Anterior cingulate cortex (tissue), 58 donors: ENCODE results near the gene CERS6.

Experiments used
- DNase-seq, 58 donors: peaks; one replicate each; lab custom pipeline; 2025; lab: John Stamatoyannopoulos, UW

Gene CERS6

GRCh38 chr2:168686452-168687191 lies 230.6 kb downstream of the CERS6 start:
- no peak for DNase-seq

DNA sequence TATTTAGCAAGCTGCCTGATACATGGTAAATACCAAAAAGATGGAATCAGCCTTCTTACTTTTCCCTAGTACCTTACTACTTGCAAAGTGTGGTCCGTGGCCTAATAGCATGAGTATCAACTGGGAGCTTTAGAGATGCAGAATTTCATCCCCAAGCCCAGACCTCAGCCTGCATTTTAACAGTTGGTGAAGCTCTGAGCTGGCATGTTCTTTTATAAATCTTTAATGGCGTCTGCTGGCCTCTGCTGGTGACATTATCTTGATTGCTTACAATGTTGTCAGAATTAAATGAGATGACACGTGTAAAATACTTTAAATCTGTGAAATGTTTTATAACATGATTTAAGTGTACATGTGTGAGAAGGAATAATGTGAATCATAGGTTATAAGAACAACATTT lies 231.2 kb downstream of the CERS6 start:
- DNase-seq = peak in 5 of 58 donors; percentile 5 to 15 (median 9)

DNA sequence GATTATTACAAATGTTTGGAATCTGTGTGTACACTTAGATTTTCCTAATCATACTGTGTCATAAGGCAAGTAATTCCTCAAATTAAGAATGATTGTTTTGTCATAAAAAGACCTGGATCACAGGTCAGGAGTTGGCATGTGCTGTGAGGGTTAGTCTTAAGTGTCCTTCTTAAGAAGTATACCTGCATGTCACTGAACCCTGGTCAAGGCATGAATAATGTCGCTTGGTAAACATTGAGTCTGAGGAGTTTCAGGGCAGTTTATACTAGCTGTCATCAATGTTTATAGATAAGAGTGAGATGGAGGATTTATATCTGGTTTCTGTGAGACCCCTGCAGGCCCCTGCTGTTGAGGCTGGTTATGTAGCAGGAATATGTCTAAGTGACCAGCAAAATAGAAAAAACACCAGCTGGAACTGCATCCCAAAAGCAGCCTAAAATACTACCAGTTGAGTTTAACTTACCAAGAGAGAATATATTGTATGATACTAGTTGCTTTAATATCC lies 234.4 kb downstream of the CERS6 start:
- no peak for DNase-seq

GRCh38 chr2:168691221-168691620 lies 235.1 kb downstream of the CERS6 start:
- no peak for DNase-seq

DNA sequence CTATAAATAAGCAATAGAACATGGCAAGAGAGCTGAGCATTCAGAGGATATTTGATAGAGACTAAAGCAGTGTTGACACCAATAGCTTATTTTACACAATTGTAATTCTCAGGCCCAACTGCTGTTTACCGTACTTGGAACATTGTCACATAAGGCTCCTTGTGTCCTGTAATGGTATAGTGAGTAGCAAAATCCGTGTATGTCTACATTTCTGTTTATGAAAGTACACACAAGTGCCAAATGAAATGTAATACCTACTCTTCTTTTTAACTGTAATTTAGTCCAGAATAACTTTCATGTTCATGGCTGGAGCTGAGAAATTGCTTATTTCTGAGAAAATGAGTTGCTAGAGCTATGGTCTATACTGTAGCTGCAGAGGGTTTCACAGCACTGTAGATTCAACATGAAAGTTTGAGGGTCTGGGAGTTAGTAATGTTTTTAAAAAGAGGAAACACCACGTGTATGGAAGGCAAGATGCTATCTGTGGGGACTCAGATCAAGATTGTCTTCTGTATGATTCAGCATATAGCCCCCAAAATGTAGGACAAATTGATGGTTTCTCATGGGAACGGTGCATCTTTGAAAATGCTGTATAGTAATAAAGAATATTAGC lies 236.2 kb downstream of the CERS6 start:
- DNase-seq = no peak

DNA sequence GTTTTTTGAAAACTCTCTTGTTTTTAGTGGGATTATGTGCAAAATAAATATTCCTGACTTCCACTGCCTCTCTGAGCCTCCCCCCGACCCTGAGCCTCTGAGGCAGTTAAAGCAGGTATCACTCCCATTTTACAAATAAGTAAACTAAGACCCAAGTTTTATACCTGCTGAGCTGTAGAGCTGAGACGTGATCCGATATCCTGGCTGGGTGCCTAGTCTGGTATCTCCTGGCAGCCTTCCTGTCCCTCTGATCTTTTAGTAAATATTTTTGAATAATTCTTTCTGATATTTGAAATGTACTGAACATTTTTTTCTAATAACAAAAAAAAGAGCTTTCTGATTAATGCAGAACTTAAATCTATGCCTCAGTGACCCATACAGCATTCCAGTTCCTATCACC lies 238.1 kb downstream of the CERS6 start:
- no peak for DNase-seq

- no peak for DNase-seq
Observed at GRCh38 chr2:168694866-168695265, 238.8 kb downstream of the CERS6 start.

- DNase-seq = no peak
Observed at GRCh38 chr2:168697668-168698121, 241.6 kb downstream of the CERS6 start.

DNA sequence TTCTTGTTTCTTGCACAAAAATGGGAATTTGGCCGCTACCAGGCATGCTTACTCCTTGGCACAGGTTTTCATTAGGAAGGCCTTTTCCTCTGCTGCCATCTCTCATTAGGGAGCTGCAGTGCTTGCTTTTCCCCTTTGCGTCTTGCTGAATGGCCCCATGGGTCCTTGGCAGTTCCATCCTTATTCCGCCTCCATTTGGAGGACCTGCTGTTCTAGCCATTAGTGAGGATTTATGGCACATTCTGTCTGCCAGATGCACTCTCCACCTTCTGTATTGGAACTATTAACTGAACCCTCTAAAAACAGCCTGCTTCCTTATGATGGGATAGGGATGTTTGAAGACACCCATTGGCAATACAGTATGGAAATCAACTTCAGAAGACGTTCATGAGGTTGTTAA lies 242.9 kb downstream of the CERS6 start:
- no peak for DNase-seq

DNA sequence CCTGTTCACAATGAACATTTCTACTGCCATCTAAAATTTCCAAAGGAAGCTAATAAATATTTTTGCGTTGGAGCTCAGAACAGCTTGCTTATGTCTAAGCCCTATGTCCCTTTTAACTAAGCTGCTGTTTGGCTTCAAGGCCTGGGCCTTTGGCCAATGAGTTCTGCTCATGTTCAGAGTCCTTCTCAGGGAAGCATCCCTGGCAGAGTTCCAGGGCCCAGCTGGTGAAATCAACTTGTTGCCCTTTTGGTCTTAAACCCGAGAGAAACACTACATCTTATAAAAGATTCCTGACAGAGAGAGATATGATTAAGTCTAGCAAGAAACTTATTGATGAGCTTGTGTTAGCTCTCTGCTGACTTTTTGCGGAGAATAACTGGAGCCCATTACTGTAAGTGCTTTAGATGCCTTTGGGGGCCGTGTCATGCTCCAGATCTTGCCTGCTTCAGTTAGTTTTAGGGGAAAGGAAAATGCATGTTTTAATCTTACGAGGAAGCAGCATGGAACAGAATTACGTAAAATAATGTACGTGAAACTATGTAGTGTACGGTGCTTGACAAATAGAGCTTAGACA lies 243.9 kb downstream of the CERS6 start:
- peak in 35 of 58 donors; percentile 2 to 88 (median 28) for DNase-seq

DNA sequence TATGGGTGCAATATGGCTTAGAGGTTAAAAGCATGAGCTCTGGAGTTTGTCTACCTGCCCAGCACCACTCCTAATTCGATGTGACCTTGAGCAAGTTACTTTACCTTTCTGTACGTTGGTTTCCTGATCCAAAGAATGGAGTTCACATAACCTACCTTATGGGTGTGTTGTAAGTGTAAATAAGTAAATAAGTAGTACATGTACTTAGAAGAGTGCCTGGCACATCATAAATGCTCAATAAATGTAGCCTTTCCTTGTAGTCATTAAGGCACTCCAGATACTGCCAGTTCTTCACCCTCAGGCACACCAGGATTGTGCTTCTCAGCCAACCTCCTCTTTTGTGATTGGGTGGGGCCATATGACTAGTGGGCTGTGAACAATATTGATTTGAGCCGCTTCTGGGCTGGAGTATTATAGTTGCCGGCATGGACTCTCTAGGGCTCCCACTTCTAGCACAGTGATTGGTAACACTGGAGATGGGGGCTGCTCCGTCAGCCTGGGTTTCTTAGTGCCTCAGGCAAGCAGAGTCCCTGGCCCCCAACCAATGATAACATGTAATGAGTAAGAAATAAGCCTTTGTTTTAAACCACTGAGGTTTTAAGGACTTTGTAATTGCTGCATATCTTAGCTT lies 244.7 kb downstream of the CERS6 start:
- DNase-seq = no peak

GRCh38 chr2:168702579-168702978 lies 246.5 kb downstream of the CERS6 start:
- no peak for DNase-seq

- peak in 2 of 58 donors; percentile 13 to 37 for DNase-seq
Observed at GRCh38 chr2:168703926-168704325, 247.9 kb downstream of the CERS6 start.

DNA sequence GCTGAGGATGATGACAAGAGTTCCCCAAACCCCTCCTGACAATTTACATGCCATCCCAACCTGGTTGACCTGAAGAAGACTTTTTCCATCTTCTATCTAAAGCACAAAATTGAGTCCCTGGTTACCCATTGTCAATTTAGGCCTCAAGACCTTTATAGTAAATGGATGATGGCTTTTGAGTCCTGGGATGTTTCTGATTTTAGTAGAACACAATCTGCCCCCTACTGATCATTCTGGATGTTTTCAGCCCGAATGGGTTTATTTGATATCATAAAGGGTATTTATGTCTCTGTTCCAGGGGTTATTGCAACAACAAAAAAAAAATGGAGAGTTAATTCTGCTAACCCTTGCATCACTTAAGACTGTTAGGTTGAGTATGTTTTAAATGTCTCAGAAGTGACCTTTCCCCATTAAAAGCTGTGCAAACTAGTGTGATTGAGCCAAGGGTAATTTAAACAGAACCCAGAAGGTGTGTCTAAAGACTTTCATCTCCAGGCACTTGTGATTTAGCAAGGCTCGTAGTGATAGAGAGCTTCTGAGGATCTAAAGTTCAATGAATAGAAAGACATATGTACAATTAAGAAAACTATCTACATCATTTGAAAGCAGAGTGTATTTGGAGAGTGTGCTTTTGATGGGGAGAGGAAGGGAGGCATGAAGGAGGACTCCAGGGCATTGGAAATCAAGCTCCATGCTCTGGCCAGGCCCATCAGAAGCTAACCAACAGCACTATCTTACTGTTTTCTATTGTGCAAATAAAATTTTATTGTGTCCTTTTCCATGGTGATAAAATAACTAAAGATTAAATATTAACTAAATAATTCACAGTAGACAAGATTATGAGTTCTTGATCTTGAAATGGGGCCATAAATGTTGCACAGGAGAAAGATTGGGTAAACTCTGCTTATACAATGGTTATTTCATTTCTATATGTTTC lies 249.7 kb downstream of the CERS6 start:
- no peak for DNase-seq

- no peak for DNase-seq
Observed at GRCh38 chr2:168706806-168707205, 250.7 kb downstream of the CERS6 start.

- DNase-seq = no peak
Observed at GRCh38 chr2:168708080-168708479, 252.0 kb downstream of the CERS6 start.

GRCh38 chr2:168710754-168711467 lies 254.8 kb downstream of the CERS6 start:
- no peak for DNase-seq

DNA sequence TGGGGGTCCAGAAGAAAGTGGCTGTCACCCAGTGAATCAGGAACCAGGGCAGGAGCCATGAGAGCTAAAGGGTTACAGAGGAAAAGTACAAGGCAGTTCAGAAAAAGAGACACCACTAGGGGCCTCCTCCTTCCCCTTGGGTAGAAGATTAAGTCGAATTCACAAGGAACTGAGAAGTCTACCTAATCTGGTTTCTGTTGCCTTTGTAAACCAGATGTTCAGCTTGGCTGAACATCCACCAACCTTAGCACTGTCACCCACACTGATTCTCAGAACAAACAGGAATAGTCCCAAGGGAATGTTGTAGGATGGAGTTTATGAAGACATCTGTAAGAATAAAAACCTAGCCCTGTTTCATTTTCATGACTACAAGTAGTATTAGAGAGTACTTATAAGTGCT lies 256.0 kb downstream of the CERS6 start:
- peak in 1 of 58 donors; percentile 10 for DNase-seq

- no peak for DNase-seq
Observed at GRCh38 chr2:168713325-168713724, 257.3 kb downstream of the CERS6 start.
